NCI-H748 (cell line): ENCODE data around the gene TMEM184B.
A peak's percentile ranks its signal among the peaks of the same experiment; 100 is the strongest.

ENCODE experiments used
- DNase-seq: peaks from one replicate; lab custom pipeline; 2025; ENCODE audit not compliant: unreplicated experiment; lab: John Stamatoyannopoulos, UW

TMEM184B gene

GRCh38 chr22:38282397-38282796 lies 9.6 kb upstream of the TMEM184B start:
- no peak for DNase-seq

GRCh38 chr22:38276166-38276565 lies 3.4 kb upstream of the TMEM184B start:
- DNase-seq = no peak

- peak; percentile 16 for DNase-seq
These were observed 471 bp upstream of the TMEM184B start for GRCh38 chr22:38273135-38273826.

GRCh38 chr22:38271927-38272372 lies 860 bp downstream of the TMEM184B start:
- DNase-seq = peak; percentile 70

GRCh38 chr22:38271101-38271500 lies 1.7 kb downstream of the TMEM184B start:
- no peak for DNase-seq

GRCh38 chr22:38270091-38270992 lies 2.5 kb downstream of the TMEM184B start:
- DNase-seq = no peak

GRCh38 chr22:38269466-38269865 lies 3.3 kb downstream of the TMEM184B start:
- DNase-seq = no peak

GRCh38 chr22:38267086-38267485 lies 5.7 kb downstream of the TMEM184B start:
- DNase-seq = no peak

GRCh38 chr22:38266120-38266519 lies 6.7 kb downstream of the TMEM184B start:
- no peak for DNase-seq

GRCh38 chr22:38264322-38264843 lies 8.4 kb downstream of the TMEM184B start:
- no peak for DNase-seq

- DNase-seq = peak; percentile 20
These were observed 10.6 kb downstream of the TMEM184B start for GRCh38 chr22:38262051-38262795.

GRCh38 chr22:38260761-38261681 lies 11.8 kb downstream of the TMEM184B start:
- no peak for DNase-seq

GRCh38 chr22:38259370-38259769 lies 13.4 kb downstream of the TMEM184B start:
- DNase-seq = no peak

GRCh38 chr22:38258895-38259294 lies 13.9 kb downstream of the TMEM184B start:
- no peak for DNase-seq

- peak; percentile 83 for DNase-seq
These were observed 15.1 kb downstream of the TMEM184B start for GRCh38 chr22:38257650-38258250.

- no peak for DNase-seq
These were observed 15.6 kb downstream of the TMEM184B start for GRCh38 chr22:38257181-38257580.

- DNase-seq = no peak
These were observed 17.1 kb downstream of the TMEM184B start for GRCh38 chr22:38255697-38256096.

- no peak for DNase-seq
These were observed 21.5 kb downstream of the TMEM184B start for GRCh38 chr22:38251341-38251692.

GRCh38 chr22:38250643-38251340 lies 22.0 kb downstream of the TMEM184B start:
- DNase-seq = no peak
